ENCODE measurements around the gene GRIA3.
"Not testable (repeated sequence)": the region's sequence is repeated elsewhere in the genome, so short reads cannot be mapped to it uniquely, and the experiment has no call there.

GRIA3 gene

DNA sequence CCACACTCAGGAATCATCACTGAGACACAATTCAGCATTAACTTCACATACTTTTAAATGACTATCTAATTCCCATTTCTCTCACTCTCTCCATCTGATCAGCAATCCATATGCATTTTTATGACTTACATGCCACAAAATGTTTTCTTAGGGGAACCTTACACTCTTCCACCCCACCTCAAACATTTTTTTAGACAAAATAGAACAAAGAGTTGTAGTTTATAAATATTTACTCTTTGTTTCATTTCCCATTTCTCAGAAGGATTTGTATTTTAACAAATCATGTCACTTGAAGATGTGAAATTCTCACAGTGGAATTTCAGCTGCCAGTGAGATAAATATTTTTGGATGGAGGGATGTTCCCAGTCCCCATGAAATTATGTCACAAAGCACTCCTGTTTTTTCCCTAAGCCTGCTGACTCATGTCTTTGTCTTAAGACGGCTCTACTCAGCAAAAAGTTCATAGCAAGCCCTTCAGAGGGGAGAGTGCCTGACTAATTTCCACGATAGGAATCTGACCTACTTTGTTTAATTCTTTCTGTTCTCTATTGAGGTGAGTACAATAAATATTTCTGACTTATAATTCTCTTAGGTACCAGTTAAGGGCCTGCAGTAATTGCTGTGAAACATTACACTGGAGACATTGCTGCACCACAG lies 291.1 kb downstream of the GRIA3 start:
- DNase-seq, result peak; percentile 20

DNA sequence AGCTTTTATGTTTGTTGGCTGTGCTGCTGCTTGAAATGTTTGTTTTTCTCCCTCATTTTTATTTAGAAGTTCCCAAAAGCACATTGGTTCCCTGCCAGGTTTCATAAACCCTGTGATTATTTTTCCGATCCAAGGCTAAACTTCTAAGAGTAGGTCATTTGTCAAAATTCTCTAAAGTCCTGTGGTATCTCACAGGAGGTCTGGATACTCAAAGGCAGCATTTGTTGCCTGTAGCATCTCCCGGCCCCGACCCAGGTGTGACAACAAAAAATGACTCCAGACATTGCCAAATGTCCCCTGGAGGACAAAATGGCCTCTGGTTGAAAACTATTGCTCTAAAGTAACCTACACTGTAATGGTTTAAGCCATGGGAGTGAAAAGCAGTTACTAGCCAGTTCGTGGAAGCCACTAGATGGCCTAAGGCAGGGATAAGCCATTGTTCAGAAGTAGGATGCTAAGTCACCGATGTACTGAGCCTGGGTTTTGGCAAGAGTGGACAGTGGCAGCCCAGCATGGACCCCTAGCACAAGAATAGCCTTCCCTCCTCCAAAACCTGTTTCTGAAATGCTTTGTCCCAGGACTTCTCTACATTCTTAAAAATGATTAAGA lies 292.6 kb downstream of the GRIA3 start:
- no peak for DNase-seq

DNA sequence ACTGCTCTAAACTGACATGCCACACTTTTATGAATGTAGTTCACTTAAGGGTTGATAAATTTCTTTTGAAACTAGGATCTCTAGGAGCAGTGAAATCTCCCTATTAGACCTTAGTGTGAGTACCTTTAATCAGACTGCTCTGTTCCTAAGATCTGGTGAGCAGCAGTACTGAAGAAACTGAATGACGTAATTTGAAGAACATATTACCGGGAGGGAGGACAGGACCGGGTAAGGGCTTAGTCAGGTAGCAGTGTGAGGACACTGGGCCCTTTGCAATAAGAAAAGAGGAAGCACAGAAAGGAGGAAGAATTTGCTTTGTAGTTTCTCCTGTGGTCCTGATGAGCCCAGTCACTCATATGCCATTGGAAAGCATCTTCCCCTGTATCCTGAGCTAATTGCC lies 293.6 kb downstream of the GRIA3 start:
- DNase-seq, result no peak

DNA sequence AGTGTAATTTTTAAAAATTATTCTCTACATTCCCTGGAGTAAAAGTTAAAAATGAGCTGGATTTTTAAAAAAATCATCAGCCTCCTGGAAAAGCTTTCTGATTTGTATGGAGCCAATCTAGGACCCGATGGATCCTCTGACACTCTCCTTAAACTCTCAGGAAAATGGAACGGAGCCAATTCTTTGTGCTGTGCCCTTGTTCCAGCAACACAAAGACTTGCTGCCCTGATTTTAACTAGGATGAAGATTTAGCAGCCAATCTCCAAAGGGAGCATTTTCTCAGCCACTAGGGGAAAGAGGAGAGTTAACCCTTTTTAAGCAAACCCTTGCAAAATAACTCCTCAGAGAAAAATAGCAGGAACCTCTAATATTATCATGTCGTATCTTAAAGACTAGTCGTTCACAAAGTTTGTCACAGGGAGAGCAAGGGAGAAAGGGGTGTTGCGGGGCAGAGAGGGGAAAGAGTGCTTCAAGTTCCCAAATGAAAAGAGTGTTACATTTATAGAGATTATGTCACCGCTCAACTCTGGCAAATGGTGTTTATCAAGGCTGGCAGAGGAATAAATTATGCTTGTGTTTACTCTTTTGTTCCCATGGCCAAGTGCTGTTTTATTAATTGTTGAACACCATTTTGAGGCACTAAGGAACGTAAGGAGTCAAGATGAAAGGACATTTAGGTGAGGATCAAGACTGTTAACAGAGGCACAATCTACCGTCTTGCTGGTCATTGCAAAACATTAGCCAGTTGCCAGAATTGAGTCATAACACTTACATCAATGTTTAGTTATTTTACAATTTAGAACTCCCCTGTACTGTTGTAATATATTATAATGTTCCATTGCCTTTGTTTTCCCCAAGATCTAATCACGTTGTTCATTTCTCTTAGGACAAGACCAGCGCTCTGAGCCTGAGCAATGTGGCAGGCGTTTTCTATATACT lies 298.1 kb downstream of the GRIA3 start:
- peak; percentile 19 for DNase-seq

DNA sequence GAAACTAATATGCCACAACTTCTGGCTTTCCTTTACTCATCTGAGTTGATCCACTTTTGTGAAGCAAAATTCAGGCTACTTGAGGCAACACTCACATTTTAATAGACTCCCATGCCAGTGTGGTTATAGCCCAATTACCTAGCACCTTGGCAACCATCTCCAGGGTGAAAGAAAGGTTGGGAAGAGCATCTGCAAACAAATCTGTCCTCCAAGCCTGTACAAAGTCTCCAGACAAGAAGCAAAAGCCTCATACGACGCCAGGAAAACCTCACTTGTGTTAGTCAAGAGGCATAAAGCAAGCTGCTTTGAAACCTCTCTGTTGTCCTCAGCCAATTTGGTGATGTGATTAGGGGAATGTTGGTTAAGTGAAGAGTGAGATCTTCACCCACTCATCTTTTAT lies 302.2 kb downstream of the GRIA3 start:
- no peak for DNase-seq

DNA sequence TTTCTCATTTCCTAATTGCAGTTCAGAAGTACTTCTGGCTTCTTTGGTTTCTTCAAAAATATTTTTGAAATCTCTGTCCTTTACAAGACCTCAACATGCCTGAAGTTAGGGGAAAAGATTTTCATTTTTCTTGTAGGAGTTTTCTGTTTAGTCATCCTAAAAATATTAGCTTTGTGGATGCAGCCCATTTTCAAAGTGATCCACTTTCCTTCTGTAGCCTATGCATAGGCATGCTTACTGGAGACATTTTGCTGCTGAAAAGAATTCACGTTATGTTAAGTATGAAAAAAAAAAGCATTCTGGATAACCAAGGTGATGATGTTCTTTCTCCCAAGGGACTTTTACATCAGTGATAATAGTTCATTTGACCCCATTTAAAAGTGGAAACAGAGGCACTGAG lies 303.2 kb downstream of the GRIA3 start:
- DNase-seq, result peak; percentile 64

DNA sequence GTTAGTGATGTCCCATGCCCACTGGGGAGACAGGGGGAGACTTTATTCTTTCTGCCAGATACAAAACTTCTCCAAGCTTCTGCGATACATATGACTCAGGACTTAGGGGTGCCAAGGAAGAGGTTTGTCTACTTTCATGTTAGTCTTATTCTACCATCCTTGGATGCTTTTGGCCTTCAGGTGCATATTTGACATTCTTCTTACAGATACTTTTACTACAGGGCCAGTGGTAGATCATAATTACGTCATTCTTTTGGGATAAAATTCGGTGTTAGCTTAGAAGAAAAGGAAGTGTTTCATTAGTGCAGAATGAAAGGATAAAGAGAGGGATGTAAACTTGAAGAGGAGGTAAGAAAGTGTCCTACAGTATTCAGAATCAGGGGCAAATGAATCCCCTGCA lies 303.6 kb downstream of the GRIA3 start:
- DNase-seq, result peak; percentile 32

DNA sequence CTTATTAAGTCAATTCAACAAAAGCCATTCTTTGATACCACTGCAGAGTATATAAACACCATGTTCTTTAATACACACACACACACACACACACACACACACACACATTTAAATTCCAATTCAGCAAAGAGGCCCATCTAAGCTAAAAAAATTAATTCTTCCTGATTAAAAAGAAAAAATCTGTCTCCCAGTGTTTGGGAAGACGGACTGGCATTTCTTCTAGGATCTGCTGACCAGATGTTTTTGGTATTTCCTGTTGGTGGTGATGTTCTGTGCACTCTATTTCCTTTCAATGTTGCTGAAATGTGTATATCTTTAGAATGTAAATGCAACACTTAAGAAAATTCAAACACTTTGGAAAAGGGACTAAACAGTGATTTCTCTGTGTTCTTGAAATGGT lies 304.9 kb downstream of the GRIA3 start:
- DNase-seq, result peak; percentile 39

DNA sequence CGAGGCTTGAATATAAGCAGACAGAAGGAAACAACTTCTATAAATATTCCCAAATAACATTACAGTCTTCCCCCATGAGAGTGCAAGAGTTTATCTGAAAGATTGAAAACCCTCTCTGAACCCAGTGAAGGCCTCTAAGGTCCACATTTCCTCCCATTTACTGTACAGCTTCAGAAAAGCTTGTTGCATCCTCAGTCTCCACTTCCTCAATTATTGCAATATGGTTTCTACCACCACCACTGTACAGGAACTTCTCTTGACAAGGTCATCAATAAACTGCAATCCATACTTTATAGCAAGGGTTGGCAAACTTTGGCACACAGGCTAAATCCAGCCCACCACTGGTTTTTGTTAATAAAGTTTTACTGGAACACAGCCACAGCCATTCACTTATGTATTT lies 309.8 kb downstream of the GRIA3 start:
- no peak for DNase-seq

DNA sequence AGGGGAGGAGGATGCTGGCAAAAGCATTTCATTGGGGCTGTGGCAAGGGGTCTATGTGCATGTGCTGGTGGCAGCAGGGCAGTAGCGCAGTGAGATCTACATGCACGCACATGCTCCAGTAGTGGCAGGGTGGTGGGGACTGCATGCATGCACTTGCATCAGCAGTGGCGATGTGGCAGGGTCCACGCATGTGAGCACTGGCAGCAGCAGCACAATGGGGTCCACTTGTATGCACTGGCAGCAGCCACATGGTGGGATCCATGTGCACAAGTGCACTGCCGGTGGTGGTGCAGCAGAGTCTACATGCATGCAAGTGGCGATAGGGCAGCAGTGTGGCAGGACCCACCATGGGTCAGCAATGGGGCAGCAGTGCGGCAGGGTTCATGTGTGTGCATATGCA lies 315.7 kb downstream of the GRIA3 start:
- DNase-seq, result no peak

DNA sequence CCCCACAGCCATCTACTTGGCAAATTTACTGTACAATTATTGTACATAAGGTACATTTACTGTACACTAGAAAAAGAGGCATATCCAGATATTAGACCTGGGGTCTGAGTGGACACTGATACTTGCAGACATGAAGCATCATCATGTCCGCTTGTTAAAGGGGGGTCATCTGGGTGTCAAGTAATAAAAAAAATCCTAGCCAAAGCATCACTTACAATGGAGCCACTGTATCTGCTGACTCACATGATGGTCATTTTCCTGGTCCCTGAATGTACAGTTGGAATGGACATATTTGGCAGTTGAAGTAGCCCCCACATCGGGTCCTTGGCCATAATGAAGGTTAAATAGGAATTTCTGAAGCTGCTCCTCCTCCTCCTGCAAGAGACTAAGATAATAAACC lies 320.0 kb downstream of the GRIA3 start:
- peak; percentile 26 for DNase-seq

DNA sequence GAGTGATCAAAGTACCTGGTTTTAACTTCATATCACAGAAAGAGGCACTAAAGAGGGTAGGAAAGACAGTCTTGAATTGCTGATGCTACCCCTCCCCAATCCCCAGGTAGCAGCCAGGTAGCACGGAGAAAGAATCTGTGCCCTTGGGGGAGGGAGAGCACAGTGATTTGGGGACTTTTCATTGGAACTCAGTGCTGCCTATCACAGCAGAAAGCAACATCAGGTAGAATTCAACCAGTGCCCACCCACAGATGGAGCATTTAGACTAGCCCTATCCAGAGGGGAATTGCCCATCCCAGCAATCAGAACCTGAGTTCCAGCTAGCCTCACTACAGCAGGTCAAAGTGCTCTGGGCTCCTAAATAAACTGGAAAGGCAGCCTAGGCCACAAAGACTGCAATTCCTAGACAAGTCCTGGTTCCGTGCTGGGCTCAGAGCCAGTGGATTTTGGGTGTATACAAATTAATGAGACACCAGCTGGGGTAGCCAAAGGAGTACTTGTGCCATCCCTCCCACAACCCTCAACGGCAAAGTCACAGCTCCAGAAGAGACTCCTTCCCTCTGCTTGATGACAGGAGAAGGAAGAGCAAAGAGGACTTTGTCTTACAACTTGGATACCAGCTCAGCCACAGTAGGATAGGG lies 320.7 kb downstream of the GRIA3 start:
- DNase-seq, result no peak

DNA sequence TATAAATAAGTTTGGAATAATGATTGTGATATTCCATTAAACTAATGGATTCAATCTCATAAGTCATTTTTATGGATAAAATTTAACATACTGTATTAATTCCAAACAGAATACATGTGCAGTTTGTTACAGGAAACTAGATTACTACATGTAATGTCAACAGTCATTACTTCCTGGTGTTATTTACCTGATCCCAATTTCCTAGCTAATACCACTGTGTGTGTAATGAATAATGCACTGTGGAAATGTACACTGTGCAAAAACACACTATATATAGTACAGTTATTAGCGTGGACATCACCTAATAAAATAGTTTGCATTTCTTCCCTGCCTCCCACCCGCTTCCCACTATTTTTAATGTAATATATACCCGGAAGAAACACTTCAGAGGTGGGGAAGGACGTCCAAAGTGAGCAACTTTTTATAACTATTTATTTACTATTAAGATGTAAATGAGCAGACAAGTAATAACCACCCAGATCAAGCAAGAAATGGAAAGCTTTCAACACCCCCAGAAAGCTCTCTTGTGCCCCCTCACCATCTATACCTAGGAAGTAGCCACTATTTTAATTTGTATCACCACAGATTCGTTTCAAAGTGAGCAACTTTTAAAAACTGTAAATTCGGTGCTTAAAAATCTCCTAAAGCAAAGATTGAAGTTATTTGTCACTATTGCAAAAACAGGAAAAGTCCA lies 329.7 kb downstream of the GRIA3 start:
- no peak for DNase-seq

DNA sequence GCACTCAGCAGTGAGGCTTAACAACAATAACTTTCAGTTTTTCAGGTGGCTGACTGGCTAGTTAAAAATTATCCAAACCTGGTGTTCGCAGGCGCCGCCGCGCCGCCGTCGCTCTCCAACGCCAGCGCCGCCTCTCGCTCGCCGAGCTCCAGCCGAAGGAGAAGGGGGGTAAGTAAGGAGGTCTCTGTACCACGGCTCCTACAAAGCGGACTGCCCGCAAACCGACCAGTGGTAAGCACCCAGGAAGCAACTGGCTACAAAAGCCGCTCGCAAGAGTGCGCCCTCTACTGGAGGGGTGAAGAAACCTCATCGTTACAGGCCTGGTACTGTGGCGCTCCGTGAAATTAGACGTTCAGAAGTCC lies 330.2 kb downstream of the GRIA3 start:
- not testable (repeated sequence) for DNase-seq

DNA sequence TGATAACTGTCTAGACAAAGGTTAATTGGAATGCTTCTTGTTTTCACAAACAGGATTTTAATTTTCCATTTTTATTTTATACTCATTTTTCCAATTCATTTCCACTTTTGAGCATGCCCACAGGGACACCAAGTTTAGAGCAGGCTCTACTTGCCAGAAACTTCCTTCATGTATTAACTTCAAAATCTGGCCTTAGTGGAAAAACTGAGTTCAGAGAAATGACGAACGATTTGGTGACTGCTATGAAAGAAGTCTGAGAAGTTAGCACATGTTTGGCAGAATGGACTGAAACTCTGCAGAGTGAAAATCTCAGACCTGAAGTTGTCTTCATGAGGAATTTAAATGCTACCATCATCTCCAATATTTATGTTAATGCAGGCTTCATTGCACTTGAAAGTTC lies 334.7 kb downstream of the GRIA3 start:
- no peak for DNase-seq

DNA sequence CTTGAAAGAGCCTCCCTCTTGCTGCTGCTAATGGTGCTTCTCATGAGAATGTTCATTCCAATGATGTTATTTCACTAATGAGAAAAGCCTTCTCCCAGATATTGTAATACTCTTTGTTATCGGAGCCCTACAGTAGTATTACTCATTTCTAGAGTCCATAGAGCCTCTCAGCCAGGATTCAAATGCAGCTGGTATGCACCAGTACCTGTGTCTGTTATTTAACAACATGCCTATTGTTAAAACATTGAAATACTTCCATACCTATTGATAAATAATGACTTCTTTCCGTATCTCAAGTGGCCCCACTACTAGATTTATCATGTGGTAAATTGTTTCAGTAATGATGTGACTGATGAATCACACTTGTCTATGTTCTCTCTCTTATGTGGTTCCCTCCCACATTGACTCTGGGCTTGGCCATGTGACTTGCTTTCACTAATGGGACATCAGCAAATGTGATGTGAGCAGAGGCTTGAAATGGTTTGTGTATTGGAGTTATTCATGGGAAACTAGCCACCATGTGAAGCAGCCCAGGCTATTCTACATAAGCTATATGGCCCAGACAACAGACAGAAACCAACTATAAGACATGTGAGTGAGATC lies 341.1 kb downstream of the GRIA3 start:
- DNase-seq, result no peak

DNA sequence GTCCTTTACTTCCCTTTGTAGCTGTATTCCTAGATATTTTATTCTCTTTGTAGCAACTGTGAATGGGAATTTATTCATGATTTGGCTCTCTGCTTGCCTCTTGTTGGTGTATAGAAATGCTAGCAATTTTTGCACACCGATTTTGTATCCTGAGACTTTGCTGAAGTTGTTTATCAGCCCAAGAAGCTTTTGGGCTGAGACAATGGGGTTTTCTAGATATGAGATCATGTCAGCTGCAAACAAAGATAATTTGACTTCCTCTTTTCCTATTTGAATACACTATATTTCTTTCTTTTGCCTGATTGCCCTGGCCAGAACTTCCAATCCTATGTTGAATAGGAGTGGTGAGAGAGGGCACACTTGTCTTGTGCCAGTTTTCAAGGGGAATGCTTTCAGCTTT lies 346.6 kb downstream of the GRIA3 start:
- not testable (repeated sequence) for DNase-seq
